Measurements from ENCODE around the gene BOC.

- TF ChIP-seq TCF12 (IDR thresholded peaks at IDR 0.05; ENCODE audit: low read depth): no peak
- TF ChIP-seq EP300 (IDR thresholded peaks at IDR 0.05; ENCODE audit: borderline replicate concordance): no peak
- TF ChIP-seq, protein P1, sequence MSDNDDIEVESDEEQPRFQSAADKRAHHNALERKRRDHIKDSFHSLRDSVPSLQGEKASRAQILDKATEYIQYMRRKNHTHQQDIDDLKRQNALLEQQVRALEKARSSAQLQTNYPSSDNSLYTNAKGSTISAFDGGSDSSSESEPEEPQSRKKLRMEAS (IDR thresholded peaks at IDR 0.05): no peak
Observed at GRCh38 chr3:113259196-113259595, 47.8 kb downstream of the BOC start.
